ENCODE data around the gene PDXDC1.

GRCh38 chr16:14963281-14964173 is 11.3 kb upstream of the PDXDC1 start:
- no peak for TF ChIP-seq CTCF (IDR thresholded peaks at IDR 0.05)
- no peak for TF ChIP-seq ZFX (IDR thresholded peaks at IDR 0.05; ENCODE audit: borderline replicate concordance)
